ENCODE data around the gene DPEP2.

The DPEP2 gene

GRCh38 chr16:67953641-67954375 is 45.5 kb downstream of the DPEP2 start:
- ATAC-seq (replicated peaks; ENCODE audit: extremely low read depth, poor library complexity, severe bottlenecking): no peak
- H3K27me3 Mint-ChIP-seq: no peaks in the 10 kb centered on the region
- H3K4me1 Mint-ChIP-seq: no peaks in the 10 kb centered on the region
- H3K27ac Mint-ChIP-seq (ENCODE audit: low read depth): no peak overlapping the region
- H3K9me3 Mint-ChIP-seq: no peaks in the 10 kb centered on the region
- no peak overlapping the region for H3K4me3 Mint-ChIP-seq
- H3K36me3 Mint-ChIP-seq (ENCODE audit: insufficient read depth): peaks cover 6% of the 10 kb centered on the region
- no peak for DNase-seq (ENCODE audit: low spot score in 2 of 2)

GRCh38 chr16:67951485-67951884 is 47.8 kb downstream of the DPEP2 start:
- H3K4me3 Mint-ChIP-seq: no peak overlapping the region
- H3K36me3 Mint-ChIP-seq (ENCODE audit: insufficient read depth): peaks cover 10% of the 10 kb centered on the region
- ATAC-seq (replicated peaks; ENCODE audit: extremely low read depth, poor library complexity, severe bottlenecking) (no peak), DNase-seq (ENCODE audit: low spot score in 2 of 2) (no peak)
- no peaks in the 10 kb centered on the region for H3K9me3 Mint-ChIP-seq
- H3K4me1 Mint-ChIP-seq: no peaks in the 10 kb centered on the region
- no peaks in the 10 kb centered on the region for H3K27me3 Mint-ChIP-seq
- no peak overlapping the region for H3K27ac Mint-ChIP-seq (ENCODE audit: low read depth)

- Mint-ChIP-seq H3K36me3 (ENCODE audit: insufficient read depth) (peaks cover 8% of the 10 kb centered on the region), H3K4me1 (no peaks in the 10 kb centered on the region), H3K27me3 (no peaks in the 10 kb centered on the region), H3K27ac (ENCODE audit: low read depth) (no peak overlapping the region), H3K4me3 (no peak overlapping the region), H3K9me3 (no peaks in the 10 kb centered on the region)
- DNase-seq (ENCODE audit: low spot score in 2 of 2) (no peak), ATAC-seq (replicated peaks; ENCODE audit: extremely low read depth, poor library complexity, severe bottlenecking) (no peak)
These were observed 48.9 kb downstream of the DPEP2 start for GRCh38 chr16:67950335-67950843.

- H3K36me3 Mint-ChIP-seq (ENCODE audit: insufficient read depth): peaks cover 7% of the 10 kb centered on the region
- H3K27me3 Mint-ChIP-seq: no peaks in the 10 kb centered on the region
- no peak overlapping the region for H3K27ac Mint-ChIP-seq (ENCODE audit: low read depth)
- H3K4me3 Mint-ChIP-seq: no peak overlapping the region
- ATAC-seq (replicated peaks; ENCODE audit: extremely low read depth, poor library complexity, severe bottlenecking): no peak
- no peak for DNase-seq (ENCODE audit: low spot score in 2 of 2)
- no peaks in the 10 kb centered on the region for H3K4me1 Mint-ChIP-seq
- H3K9me3 Mint-ChIP-seq: no peaks in the 10 kb centered on the region
These were observed 49.6 kb downstream of the DPEP2 start for GRCh38 chr16:67949645-67950044.

- Mint-ChIP-seq H3K4me1 (no peaks in the 10 kb centered on the region), H3K27ac (ENCODE audit: low read depth) (peak overlapping the region; percentile 25), H3K36me3 (ENCODE audit: insufficient read depth) (peaks cover 8% of the 10 kb centered on the region), H3K9me3 (no peaks in the 10 kb centered on the region), H3K27me3 (no peaks in the 10 kb centered on the region), H3K4me3 (no peak overlapping the region)
- DNase-seq (ENCODE audit: low spot score in 2 of 2) (no peak), ATAC-seq (replicated peaks; ENCODE audit: extremely low read depth, poor library complexity, severe bottlenecking) (no peak)
These were observed 51.3 kb downstream of the DPEP2 start for GRCh38 chr16:67948015-67948414.

- no peaks in the 10 kb centered on the region for H3K9me3 Mint-ChIP-seq
- DNase-seq (ENCODE audit: low spot score in 2 of 2): no peak
- H3K27ac Mint-ChIP-seq (ENCODE audit: low read depth): no peak overlapping the region
- peaks cover 4% of the 10 kb centered on the region for H3K4me1 Mint-ChIP-seq
- no peaks in the 10 kb centered on the region for H3K27me3 Mint-ChIP-seq
- no peak overlapping the region for H3K4me3 Mint-ChIP-seq
- peaks cover 10% of the 10 kb centered on the region for H3K36me3 Mint-ChIP-seq (ENCODE audit: insufficient read depth)
- no peak for ATAC-seq (replicated peaks; ENCODE audit: extremely low read depth, poor library complexity, severe bottlenecking)
These were observed 52.2 kb downstream of the DPEP2 start for GRCh38 chr16:67946966-67947558.

GRCh38 chr16:67946128-67946569 is 53.1 kb downstream of the DPEP2 start:
- H3K27me3 Mint-ChIP-seq: no peaks in the 10 kb centered on the region
- no peak overlapping the region for H3K27ac Mint-ChIP-seq (ENCODE audit: low read depth)
- peaks cover 10% of the 10 kb centered on the region for H3K4me1 Mint-ChIP-seq
- no peak for ATAC-seq (replicated peaks; ENCODE audit: extremely low read depth, poor library complexity, severe bottlenecking)
- H3K36me3 Mint-ChIP-seq (ENCODE audit: insufficient read depth): peaks cover 13% of the 10 kb centered on the region
- no peak overlapping the region for H3K4me3 Mint-ChIP-seq
- no peaks in the 10 kb centered on the region for H3K9me3 Mint-ChIP-seq
- DNase-seq (ENCODE audit: low spot score in 2 of 2): no peak

- DNase-seq (ENCODE audit: low spot score in 2 of 2): no peak
- Mint-ChIP-seq H3K4me1 (peaks cover 10% of the 10 kb centered on the region), H3K36me3 (ENCODE audit: insufficient read depth) (peaks cover 13% of the 10 kb centered on the region), H3K27ac (ENCODE audit: low read depth) (no peak overlapping the region), H3K4me3 (no peak overlapping the region), H3K9me3 (no peaks in the 10 kb centered on the region), H3K27me3 (no peaks in the 10 kb centered on the region)
- ATAC-seq (replicated peaks; ENCODE audit: extremely low read depth, poor library complexity, severe bottlenecking): no peak
These were observed 53.8 kb downstream of the DPEP2 start for GRCh38 chr16:67945392-67945933.

- Mint-ChIP-seq H3K9me3 (no peaks in the 10 kb centered on the region), H3K4me3 (no peak overlapping the region), H3K36me3 (ENCODE audit: insufficient read depth) (peaks cover 13% of the 10 kb centered on the region), H3K4me1 (peaks cover 16% of the 10 kb centered on the region), H3K27ac (ENCODE audit: low read depth) (no peak overlapping the region), H3K27me3 (no peaks in the 10 kb centered on the region)
- ATAC-seq (replicated peaks; ENCODE audit: extremely low read depth, poor library complexity, severe bottlenecking): no peak
- DNase-seq (ENCODE audit: low spot score in 2 of 2): no peak
These were observed 54.4 kb downstream of the DPEP2 start for GRCh38 chr16:67944690-67945391.

GRCh38 chr16:67943619-67944504 is 55.4 kb downstream of the DPEP2 start, which contains the start of gene LCAT:
LCAT (minus strand) TSS chr16:67944120; CDS start chr16:67944101, 19 bp downstream.
- Mint-ChIP-seq H3K4me3 (no peak within 1 kb of the TSS), H3K4me1 (peaks cover 19% of the 10 kb centered on the region), H3K9me3 (no peaks in the 10 kb centered on the region), H3K27me3 (no peaks in the 10 kb centered on the region), H3K27ac (ENCODE audit: low read depth) (no peak within 1 kb of the TSS), H3K36me3 (ENCODE audit: insufficient read depth) (peaks cover 11% of the 10 kb centered on the region)
- no peak for DNase-seq (ENCODE audit: low spot score in 2 of 2)
- ATAC-seq (replicated peaks; ENCODE audit: extremely low read depth, poor library complexity, severe bottlenecking): no peak

GRCh38 chr16:67943256-67943618 is 56.0 kb downstream of the DPEP2 start:
- Mint-ChIP-seq H3K27me3 (no peaks in the 10 kb centered on the region), H3K36me3 (ENCODE audit: insufficient read depth) (peaks cover 11% of the 10 kb centered on the region), H3K4me3 (no peak overlapping the region), H3K4me1 (peaks cover 19% of the 10 kb centered on the region), H3K9me3 (no peaks in the 10 kb centered on the region), H3K27ac (ENCODE audit: low read depth) (no peak overlapping the region)
- ATAC-seq (replicated peaks; ENCODE audit: extremely low read depth, poor library complexity, severe bottlenecking) (no peak), DNase-seq (ENCODE audit: low spot score in 2 of 2) (no peak)
